A673 (cell line): ENCODE results near the gene CINP.

Experiments
- CTCF ChIP-seq: fragments of 300-800, 200-600 bp; sonication (generic); conservative IDR thresholded peaks from 2 replicates; pipeline ENCODE4 v1.5.1; 2017; ENCODE audit warnings: low read depth, mild to moderate bottlenecking, antibody characterized with exemption, low read length, moderate library complexity, mixed read lengths
- EZH2 ChIP-seq: fragments of 200-600 bp; sonication (generic); IDR thresholded peaks from 2 replicates; pipeline ENCODE4 v1.6.1; 2017; ENCODE audit warnings: borderline replicate concordance, low read depth, mild to moderate bottlenecking, mixed read lengths, antibody characterized with exemption, low read length; ENCODE audit not compliant: poor library complexity, severe bottlenecking

GRCh38 chr14:102403028-102403427, 40.3 kb upstream of the CINP start:
- TF ChIP-seq CTCF (no peak), EZH2 (no peak)
